Activated T-cell treated with anti-CD3 and anti-CD28 coated beads, Interleukin-2, amount 50 U/mL, for 1 hour (primary cell): Measurements from ENCODE around the gene ZC3H11A.
"Not testable (repeated sequence)": the region's sequence is repeated elsewhere in the genome, so short reads cannot be mapped to it uniquely, and the experiment has no call there.

Source experiments
- DNase-seq: peaks from one replicate; pipeline ENCODE4 v3.0.0-alpha.2; 2020

The ZC3H11A gene

GRCh38 chr1:203789966-203790365 lies 5.5 kb upstream of the ZC3H11A start:
- DNase-seq: no peak

GRCh38 chr1:203791498-203791897 lies 3.9 kb upstream of the ZC3H11A start:
- no peak for DNase-seq

GRCh38 chr1:203792486-203792885 lies 2.9 kb upstream of the ZC3H11A start:
- DNase-seq: no peak

GRCh38 chr1:203793561-203793960 lies 1.9 kb upstream of the ZC3H11A start:
- not testable (repeated sequence) for DNase-seq

GRCh38 chr1:203794764-203795440 lies 521 bp upstream of the ZC3H11A start:
- DNase-seq: no peak

- DNase-seq: no peak
Observed at GRCh38 chr1:203796236-203796605, 798 bp downstream of the ZC3H11A start.

GRCh38 chr1:203797216-203797615 lies 1.8 kb downstream of the ZC3H11A start:
- no peak for DNase-seq

GRCh38 chr1:203797948-203798655 lies 2.7 kb downstream of the ZC3H11A start:
- DNase-seq: no peak

- no peak for DNase-seq
Observed at GRCh38 chr1:203799157-203799556, 3.7 kb downstream of the ZC3H11A start.

GRCh38 chr1:203799971-203800370 lies 4.5 kb downstream of the ZC3H11A start:
- no peak for DNase-seq

- no peak for DNase-seq
Observed at GRCh38 chr1:203805689-203806088, 10.3 kb downstream of the ZC3H11A start.

GRCh38 chr1:203807196-203807595 lies 11.8 kb downstream of the ZC3H11A start:
- no peak for DNase-seq

GRCh38 chr1:203813581-203814341 lies 18.3 kb downstream of the ZC3H11A start:
- DNase-seq: no peak

GRCh38 chr1:203818399-203818798 lies 23.0 kb downstream of the ZC3H11A start:
- DNase-seq: no peak

GRCh38 chr1:203823306-203823705 lies 27.9 kb downstream of the ZC3H11A start:
- no peak for DNase-seq

GRCh38 chr1:203826175-203826574 lies 30.8 kb downstream of the ZC3H11A start:
- DNase-seq: no peak

GRCh38 chr1:203828002-203828401 lies 32.6 kb downstream of the ZC3H11A start:
- no peak for DNase-seq

- DNase-seq: no peak
Observed at GRCh38 chr1:203828503-203828902, 33.1 kb downstream of the ZC3H11A start.

- DNase-seq: not testable (repeated sequence)
Observed at GRCh38 chr1:203829247-203829646, 33.8 kb downstream of the ZC3H11A start.

- DNase-seq: no peak
Observed at GRCh38 chr1:203835476-203835875, 40.1 kb downstream of the ZC3H11A start.

GRCh38 chr1:203839081-203839480 lies 43.7 kb downstream of the ZC3H11A start:
- DNase-seq: no peak

GRCh38 chr1:203840208-203840808 lies 44.9 kb downstream of the ZC3H11A start:
- DNase-seq: no peak

GRCh38 chr1:203842559-203842876 lies 47.1 kb downstream of the ZC3H11A start:
- DNase-seq: no peak

- DNase-seq: no peak
Observed at GRCh38 chr1:203843435-203843834, 48.0 kb downstream of the ZC3H11A start.
